Stimulated activated memory B cell treated with anti-CD40 and anti-IgM and Interleukin-4, amounts not matched to agents 10 μg/mL and 1 μg/mL and 100 μg/mL, for 72 hours (primary cell): ENCODE data around the gene MOB3B.
"Not testable (repeated sequence)": the region's sequence is repeated elsewhere in the genome, so short reads cannot be mapped to it uniquely, and the experiment has no call there.

Experiments used
- ATAC-seq: fragments of 150-1000 bp; cut with Tn5 transposase; 2 replicates; pipeline ENCODE4 v1.10.0; 2021
- H3K27ac Mint-ChIP-seq: one replicate; pipeline ENCODE4 v1.8.0; 2022; ENCODE audit warnings: mild to moderate bottlenecking, mixed read lengths
- H3K27me3 Mint-ChIP-seq: one replicate; pipeline ENCODE4 v1.8.0; 2022; ENCODE audit warnings: mixed read lengths
- H3K36me3 Mint-ChIP-seq: one replicate; pipeline ENCODE4 v1.8.0; 2022; ENCODE audit warnings: mixed read lengths
- H3K4me1 Mint-ChIP-seq: one replicate; pipeline ENCODE4 v1.8.0; 2022; ENCODE audit warnings: mixed read lengths
- H3K4me3 Mint-ChIP-seq: one replicate; pipeline ENCODE4 v1.8.0; 2022; ENCODE audit warnings: mild to moderate bottlenecking, moderate library complexity, mixed read lengths
- H3K9me3 Mint-ChIP-seq: one replicate; pipeline ENCODE4 v1.8.0; 2022; ENCODE audit warnings: mixed read lengths

The MOB3B gene

GRCh38 chr9:27510780-27511179, 18.8 kb downstream of the MOB3B start:
- no peaks in the 10 kb centered on the region for H3K27me3 Mint-ChIP-seq
- H3K4me3 Mint-ChIP-seq = no peak overlapping the region
- H3K36me3 Mint-ChIP-seq = peaks cover 22% of the 10 kb centered on the region
- no peak for ATAC-seq
- no peak overlapping the region for H3K27ac Mint-ChIP-seq
- no peaks in the 10 kb centered on the region for H3K9me3 Mint-ChIP-seq
- H3K4me1 Mint-ChIP-seq = peaks cover 20% of the 10 kb centered on the region

- no peaks in the 10 kb centered on the region for H3K27me3 Mint-ChIP-seq
- ATAC-seq = no peak
- peaks cover 19% of the 10 kb centered on the region for H3K36me3 Mint-ChIP-seq
- H3K27ac Mint-ChIP-seq = no peak overlapping the region
- H3K4me1 Mint-ChIP-seq = peaks cover 35% of the 10 kb centered on the region
- no peak overlapping the region for H3K4me3 Mint-ChIP-seq
- peaks cover 2% of the 10 kb centered on the region for H3K9me3 Mint-ChIP-seq
Observed at GRCh38 chr9:27506981-27507380, 22.6 kb downstream of the MOB3B start.

- ATAC-seq = no peak
- H3K4me3 Mint-ChIP-seq = no peak overlapping the region
- H3K27me3 Mint-ChIP-seq = no peaks in the 10 kb centered on the region
- peaks cover 19% of the 10 kb centered on the region for H3K36me3 Mint-ChIP-seq
- peaks cover 47% of the 10 kb centered on the region for H3K4me1 Mint-ChIP-seq
- peaks cover 2% of the 10 kb centered on the region for H3K9me3 Mint-ChIP-seq
- peak overlapping the region; percentile 68 for H3K27ac Mint-ChIP-seq
Observed at GRCh38 chr9:27505744-27506161, 23.9 kb downstream of the MOB3B start.

GRCh38 chr9:27504259-27504658, 25.4 kb downstream of the MOB3B start:
- H3K36me3 Mint-ChIP-seq = peaks cover 19% of the 10 kb centered on the region
- H3K9me3 Mint-ChIP-seq = peaks cover 2% of the 10 kb centered on the region
- peak overlapping the region; percentile 68 for H3K27ac Mint-ChIP-seq
- H3K27me3 Mint-ChIP-seq = no peaks in the 10 kb centered on the region
- no peak overlapping the region for H3K4me3 Mint-ChIP-seq
- H3K4me1 Mint-ChIP-seq = peaks cover 56% of the 10 kb centered on the region
- ATAC-seq = no peak

GRCh38 chr9:27503623-27504022, 26.0 kb downstream of the MOB3B start:
- Mint-ChIP-seq H3K36me3 (peaks cover 19% of the 10 kb centered on the region), H3K9me3 (peaks cover 2% of the 10 kb centered on the region), H3K4me1 (peaks cover 56% of the 10 kb centered on the region), H3K27me3 (no peaks in the 10 kb centered on the region), H3K27ac (peak overlapping the region; percentile 68), H3K4me3 (no peak overlapping the region)
- no peak for ATAC-seq

GRCh38 chr9:27500902-27501301, 28.7 kb downstream of the MOB3B start:
- not testable (repeated sequence) for H3K9me3 Mint-ChIP-seq, H3K27ac Mint-ChIP-seq, H3K27me3 Mint-ChIP-seq, H3K36me3 Mint-ChIP-seq, ATAC-seq, H3K4me3 Mint-ChIP-seq
- peaks cover 51% of the 10 kb centered on the region for H3K4me1 Mint-ChIP-seq

- Mint-ChIP-seq H3K9me3 (no peaks in the 10 kb centered on the region), H3K4me3 (no peak overlapping the region), H3K36me3 (no peaks in the 10 kb centered on the region), H3K4me1 (peaks cover 49% of the 10 kb centered on the region), H3K27ac (no peak overlapping the region), H3K27me3 (no peaks in the 10 kb centered on the region)
- ATAC-seq = no peak
Observed at GRCh38 chr9:27499451-27499850, 30.2 kb downstream of the MOB3B start.

GRCh38 chr9:27497883-27498417, 31.7 kb downstream of the MOB3B start:
- Mint-ChIP-seq H3K4me3 (no peak overlapping the region), H3K27ac (no peak overlapping the region), H3K27me3 (no peaks in the 10 kb centered on the region), H3K4me1 (peaks cover 36% of the 10 kb centered on the region), H3K36me3 (no peaks in the 10 kb centered on the region), H3K9me3 (peaks cover 3% of the 10 kb centered on the region)
- no peak for ATAC-seq

- H3K4me1 Mint-ChIP-seq = peaks cover 27% of the 10 kb centered on the region
- no peak for ATAC-seq
- peaks cover 3% of the 10 kb centered on the region for H3K9me3 Mint-ChIP-seq
Observed at GRCh38 chr9:27496135-27496504, 33.5 kb downstream of the MOB3B start.

GRCh38 chr9:27495480-27496134, 34.0 kb downstream of the MOB3B start:
- H3K4me1 Mint-ChIP-seq = peaks cover 27% of the 10 kb centered on the region
- H3K9me3 Mint-ChIP-seq = peaks cover 3% of the 10 kb centered on the region
- H3K4me3 Mint-ChIP-seq = no peak overlapping the region
- no peaks in the 10 kb centered on the region for H3K36me3 Mint-ChIP-seq
- H3K27ac Mint-ChIP-seq = no peak overlapping the region
- H3K27me3 Mint-ChIP-seq = no peaks in the 10 kb centered on the region
- ATAC-seq = no peak

More at GRCh38 chr9:27496135-27496504, 33.5 kb downstream of the MOB3B start:
- no peaks in the 10 kb centered on the region for H3K36me3 Mint-ChIP-seq
- H3K27ac Mint-ChIP-seq = no peak overlapping the region
- H3K27me3 Mint-ChIP-seq = no peaks in the 10 kb centered on the region
- H3K4me3 Mint-ChIP-seq = no peak overlapping the region

GRCh38 chr9:27491154-27491553, 38.5 kb downstream of the MOB3B start:
- Mint-ChIP-seq H3K27ac (no peak overlapping the region), H3K27me3 (no peaks in the 10 kb centered on the region), H3K4me1 (peaks cover 58% of the 10 kb centered on the region), H3K4me3 (no peak overlapping the region), H3K36me3 (no peaks in the 10 kb centered on the region), H3K9me3 (peaks cover 3% of the 10 kb centered on the region)
- ATAC-seq = peak; percentile 92

GRCh38 chr9:27489087-27489876, 40.3 kb downstream of the MOB3B start:
- H3K4me1 Mint-ChIP-seq = peaks cover 73% of the 10 kb centered on the region
- peak overlapping the region; percentile 43 for H3K27ac Mint-ChIP-seq
- peak overlapping the region; percentile 27 for H3K4me3 Mint-ChIP-seq
- H3K27me3 Mint-ChIP-seq = no peaks in the 10 kb centered on the region
- H3K36me3 Mint-ChIP-seq = no peaks in the 10 kb centered on the region
- ATAC-seq = peak; percentile 72
- H3K9me3 Mint-ChIP-seq = peaks cover 2% of the 10 kb centered on the region

GRCh38 chr9:27487927-27488326, 41.7 kb downstream of the MOB3B start:
- peak overlapping the region; percentile 43 for H3K27ac Mint-ChIP-seq
- no peaks in the 10 kb centered on the region for H3K36me3 Mint-ChIP-seq
- peaks cover 83% of the 10 kb centered on the region for H3K4me1 Mint-ChIP-seq
- H3K4me3 Mint-ChIP-seq = no peak overlapping the region
- H3K27me3 Mint-ChIP-seq = no peaks in the 10 kb centered on the region
- ATAC-seq = no peak
- H3K9me3 Mint-ChIP-seq = no peaks in the 10 kb centered on the region

- Mint-ChIP-seq H3K36me3 (no peaks in the 10 kb centered on the region), H3K4me1 (peaks cover 89% of the 10 kb centered on the region), H3K27me3 (no peaks in the 10 kb centered on the region), H3K4me3 (no peak overlapping the region), H3K9me3 (no peaks in the 10 kb centered on the region), H3K27ac (peak overlapping the region; percentile 43)
- ATAC-seq = no peak
Observed at GRCh38 chr9:27487128-27487640, 42.4 kb downstream of the MOB3B start.

- Mint-ChIP-seq H3K27me3 (no peaks in the 10 kb centered on the region), H3K27ac (peak overlapping the region; percentile 55), H3K4me3 (peak overlapping the region; percentile 8), H3K36me3 (no peaks in the 10 kb centered on the region), H3K4me1 (peaks cover 90% of the 10 kb centered on the region), H3K9me3 (no peaks in the 10 kb centered on the region)
- ATAC-seq = peak; percentile 91
Observed at GRCh38 chr9:27485158-27485557, 44.5 kb downstream of the MOB3B start.
